Stromal cell of bone marrow (primary cell): ENCODE data around the gene CCDC102B.
"Not testable (repeated sequence)": the region's sequence is repeated elsewhere in the genome, so short reads cannot be mapped to it uniquely, and the experiment has no call there.

ENCODE experiments used
- DNase-seq: peaks from one replicate; pipeline ENCODE4 v3.0.0-alpha.2; 2012; ENCODE audit warnings: low read depth

CCDC102B gene

GRCh38 chr18:68830256-68831045 is 32.6 kb downstream of the CCDC102B start:
- no peak for DNase-seq

- DNase-seq = no peak
Observed at GRCh38 chr18:68833756-68834155, 35.9 kb downstream of the CCDC102B start.

- DNase-seq = no peak
Observed at GRCh38 chr18:68837665-68838451, 40.0 kb downstream of the CCDC102B start.

GRCh38 chr18:68839701-68840100 is 41.8 kb downstream of the CCDC102B start:
- no peak for DNase-seq

GRCh38 chr18:68840554-68841263 is 42.8 kb downstream of the CCDC102B start:
- DNase-seq = peak; percentile 92

- no peak for DNase-seq
Observed at GRCh38 chr18:68841301-68841700, 43.4 kb downstream of the CCDC102B start.

GRCh38 chr18:68842951-68843350 is 45.1 kb downstream of the CCDC102B start:
- no peak for DNase-seq

GRCh38 chr18:68843473-68844089 is 45.7 kb downstream of the CCDC102B start:
- no peak for DNase-seq

- no peak for DNase-seq
Observed at GRCh38 chr18:68847219-68847837, 49.4 kb downstream of the CCDC102B start.

GRCh38 chr18:68848242-68848641 is 50.4 kb downstream of the CCDC102B start:
- DNase-seq = no peak

- DNase-seq = no peak
Observed at GRCh38 chr18:68854786-68855391, 57.0 kb downstream of the CCDC102B start.

GRCh38 chr18:68855491-68855890 is 57.6 kb downstream of the CCDC102B start:
- DNase-seq = no peak

GRCh38 chr18:68861365-68861764 is 63.5 kb downstream of the CCDC102B start:
- no peak for DNase-seq

GRCh38 chr18:68865021-68865420 is 67.1 kb downstream of the CCDC102B start:
- no peak for DNase-seq

- DNase-seq = no peak
Observed at GRCh38 chr18:68865503-68865902, 67.6 kb downstream of the CCDC102B start.

GRCh38 chr18:68873003-68873402 is 75.1 kb downstream of the CCDC102B start:
- no peak for DNase-seq

- peak; percentile 6 for DNase-seq
Observed at GRCh38 chr18:68874361-68874760, 76.5 kb downstream of the CCDC102B start.

GRCh38 chr18:68879947-68880346 is 82.1 kb downstream of the CCDC102B start:
- DNase-seq = not testable (repeated sequence)

- no peak for DNase-seq
Observed at GRCh38 chr18:68887410-68887809, 89.5 kb downstream of the CCDC102B start.

GRCh38 chr18:68893354-68893753 is 95.5 kb downstream of the CCDC102B start:
- DNase-seq = no peak

GRCh38 chr18:68897286-68897685 is 99.4 kb downstream of the CCDC102B start:
- DNase-seq = no peak
